ENCODE measurements around the gene EXOSC10.
"Not testable (repeated sequence)": the region's sequence is repeated elsewhere in the genome, so short reads cannot be mapped to it uniquely, and the experiment has no call there.

EXOSC10 gene

GRCh38 chr1:11045428-11046269 is 54.0 kb downstream of the EXOSC10 start:
- Mint-ChIP-seq H3K9me3 (no peaks in the 10 kb centered on the region), H3K27ac (no peak overlapping the region), H3K27me3 (no peaks in the 10 kb centered on the region), H3K4me3 (no peak overlapping the region), H3K36me3 (ENCODE audit: low read depth) (no peaks in the 10 kb centered on the region), H3K4me1 (ENCODE audit: low read depth) (no peaks in the 10 kb centered on the region)

- Mint-ChIP-seq H3K4me1 (ENCODE audit: low read depth) (no peaks in the 10 kb centered on the region), H3K4me3 (no peak overlapping the region), H3K27ac (no peak overlapping the region), H3K9me3 (no peaks in the 10 kb centered on the region), H3K36me3 (ENCODE audit: low read depth) (no peaks in the 10 kb centered on the region), H3K27me3 (no peaks in the 10 kb centered on the region)
These were observed 54.7 kb downstream of the EXOSC10 start for GRCh38 chr1:11044849-11045427.

DNA sequence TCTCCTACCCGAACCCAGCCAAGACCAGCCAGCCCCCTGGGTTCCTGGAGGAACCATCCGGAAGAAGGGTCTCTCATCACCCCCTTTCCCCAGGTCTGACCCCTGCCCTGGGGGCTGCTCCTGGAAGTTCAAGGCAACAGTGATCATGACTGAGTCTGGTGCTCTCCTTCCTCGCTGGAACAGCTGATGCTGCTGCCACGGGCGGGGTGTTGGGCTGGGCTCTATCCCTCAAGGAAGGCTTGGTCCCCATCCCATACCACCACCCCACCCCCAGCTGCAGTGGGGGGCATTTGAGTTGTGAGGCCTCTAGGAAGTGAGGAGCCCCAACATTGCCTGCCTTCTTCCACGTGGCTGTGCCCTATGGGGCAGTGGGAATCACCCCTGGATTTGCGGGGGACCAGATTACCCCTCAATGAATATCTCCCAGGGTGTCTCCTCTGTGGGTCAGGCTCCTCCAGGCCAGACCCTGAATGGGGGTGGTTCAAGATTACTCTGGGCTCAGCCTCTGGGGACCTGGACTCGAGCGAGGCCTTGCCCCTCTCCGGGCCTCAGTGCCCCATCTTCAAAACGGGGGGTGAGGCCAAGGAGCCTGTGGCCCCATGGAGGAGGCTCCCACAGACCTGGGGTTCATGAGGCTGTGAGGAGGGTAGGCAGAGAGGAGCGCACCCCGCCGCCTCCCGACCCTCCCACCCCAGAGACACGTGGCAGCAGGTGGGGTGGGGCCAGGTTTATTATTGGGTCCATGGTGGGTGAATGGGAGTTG is 55.4 kb downstream of the EXOSC10 start:
- Mint-ChIP-seq H3K9me3 (no peaks in the 10 kb centered on the region), H3K36me3 (ENCODE audit: low read depth) (no peaks in the 10 kb centered on the region), H3K4me1 (ENCODE audit: low read depth) (no peaks in the 10 kb centered on the region), H3K4me3 (no peak overlapping the region), H3K27me3 (no peaks in the 10 kb centered on the region), H3K27ac (no peak overlapping the region)

- Mint-ChIP-seq H3K4me1 (ENCODE audit: low read depth) (no peaks in the 10 kb centered on the region), H3K9me3 (no peaks in the 10 kb centered on the region), H3K36me3 (ENCODE audit: low read depth) (no peaks in the 10 kb centered on the region), H3K4me3 (no peak overlapping the region), H3K27ac (no peak overlapping the region), H3K27me3 (no peaks in the 10 kb centered on the region)
These were observed 56.4 kb downstream of the EXOSC10 start for GRCh38 chr1:11042995-11043874.

GRCh38 chr1:11042065-11042464 is 57.6 kb downstream of the EXOSC10 start:
- H3K4me3 Mint-ChIP-seq: no peak overlapping the region
- no peak overlapping the region for H3K27ac Mint-ChIP-seq

DNA sequence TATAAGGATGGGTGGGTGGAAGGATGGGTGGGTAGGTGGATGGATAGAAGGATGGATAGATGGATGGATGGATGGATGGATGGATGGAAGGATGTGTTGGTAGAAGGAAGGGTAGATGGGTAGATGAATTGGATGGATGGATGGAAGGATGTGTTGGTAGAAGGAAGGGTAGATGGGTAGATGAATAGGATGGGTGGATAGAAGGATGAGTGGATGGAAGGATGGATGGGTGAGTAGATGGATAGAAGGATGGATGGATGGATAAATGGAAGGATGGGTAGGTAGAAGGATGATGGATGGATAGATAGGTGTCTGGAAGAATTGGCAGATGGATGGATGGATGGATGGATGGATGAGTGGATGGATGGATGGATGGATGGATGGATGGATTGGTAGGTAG is 58.6 kb downstream of the EXOSC10 start:
- H3K4me1 Mint-ChIP-seq (ENCODE audit: low read depth): peaks cover 8% of the 10 kb centered on the region
- H3K9me3 Mint-ChIP-seq: no peaks in the 10 kb centered on the region
- H3K4me3 Mint-ChIP-seq: no peak overlapping the region
- no peak overlapping the region for H3K27ac Mint-ChIP-seq
- no peaks in the 10 kb centered on the region for H3K36me3 Mint-ChIP-seq (ENCODE audit: low read depth)
- no peaks in the 10 kb centered on the region for H3K27me3 Mint-ChIP-seq

More at GRCh38 chr1:11042065-11042464, 57.6 kb downstream of the EXOSC10 start:
- H3K27me3 Mint-ChIP-seq: no peaks in the 10 kb centered on the region
- peaks cover 8% of the 10 kb centered on the region for H3K4me1 Mint-ChIP-seq (ENCODE audit: low read depth)
- H3K9me3 Mint-ChIP-seq: no peaks in the 10 kb centered on the region
- no peaks in the 10 kb centered on the region for H3K36me3 Mint-ChIP-seq (ENCODE audit: low read depth)

- H3K36me3 Mint-ChIP-seq (ENCODE audit: low read depth); H3K4me1 Mint-ChIP-seq (ENCODE audit: low read depth); H3K27ac Mint-ChIP-seq; H3K4me3 Mint-ChIP-seq; H3K27me3 Mint-ChIP-seq; H3K9me3 Mint-ChIP-seq: not testable (repeated sequence)
These were observed 59.6 kb downstream of the EXOSC10 start for GRCh38 chr1:11040105-11040429.

GRCh38 chr1:11039351-11040104 is 60.1 kb downstream of the EXOSC10 start:
- Mint-ChIP-seq H3K4me1 (ENCODE audit: low read depth) (peaks cover 8% of the 10 kb centered on the region), H3K9me3 (no peaks in the 10 kb centered on the region), H3K4me3 (no peak overlapping the region), H3K27me3 (no peaks in the 10 kb centered on the region), H3K27ac (no peak overlapping the region), H3K36me3 (ENCODE audit: low read depth) (no peaks in the 10 kb centered on the region)

DNA sequence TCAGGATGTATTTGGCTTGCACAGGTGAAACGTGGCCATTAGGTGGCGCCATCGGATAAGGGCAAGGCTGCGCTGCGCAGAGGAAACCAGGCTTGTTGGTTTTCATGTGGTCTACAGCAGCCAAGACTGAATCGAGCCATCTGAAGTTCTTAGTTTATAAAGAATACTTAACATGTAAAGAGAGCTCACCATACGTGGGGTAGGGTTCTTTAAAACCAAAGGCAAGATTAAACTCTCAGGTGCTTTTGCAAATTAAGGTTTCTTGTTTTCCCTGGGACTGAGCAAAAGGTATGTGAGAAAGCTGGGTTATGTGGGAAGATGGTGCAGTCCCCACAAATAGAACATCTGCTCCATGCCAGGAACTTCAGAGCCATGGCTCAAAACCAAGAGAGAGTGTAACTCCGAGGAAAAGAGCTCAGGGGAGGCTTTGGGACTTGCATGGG is 61.9 kb downstream of the EXOSC10 start:
- Mint-ChIP-seq H3K4me1 (ENCODE audit: low read depth) (peaks cover 8% of the 10 kb centered on the region), H3K27me3 (no peaks in the 10 kb centered on the region), H3K27ac (no peak overlapping the region), H3K9me3 (no peaks in the 10 kb centered on the region), H3K4me3 (no peak overlapping the region), H3K36me3 (ENCODE audit: low read depth) (no peaks in the 10 kb centered on the region)

DNA sequence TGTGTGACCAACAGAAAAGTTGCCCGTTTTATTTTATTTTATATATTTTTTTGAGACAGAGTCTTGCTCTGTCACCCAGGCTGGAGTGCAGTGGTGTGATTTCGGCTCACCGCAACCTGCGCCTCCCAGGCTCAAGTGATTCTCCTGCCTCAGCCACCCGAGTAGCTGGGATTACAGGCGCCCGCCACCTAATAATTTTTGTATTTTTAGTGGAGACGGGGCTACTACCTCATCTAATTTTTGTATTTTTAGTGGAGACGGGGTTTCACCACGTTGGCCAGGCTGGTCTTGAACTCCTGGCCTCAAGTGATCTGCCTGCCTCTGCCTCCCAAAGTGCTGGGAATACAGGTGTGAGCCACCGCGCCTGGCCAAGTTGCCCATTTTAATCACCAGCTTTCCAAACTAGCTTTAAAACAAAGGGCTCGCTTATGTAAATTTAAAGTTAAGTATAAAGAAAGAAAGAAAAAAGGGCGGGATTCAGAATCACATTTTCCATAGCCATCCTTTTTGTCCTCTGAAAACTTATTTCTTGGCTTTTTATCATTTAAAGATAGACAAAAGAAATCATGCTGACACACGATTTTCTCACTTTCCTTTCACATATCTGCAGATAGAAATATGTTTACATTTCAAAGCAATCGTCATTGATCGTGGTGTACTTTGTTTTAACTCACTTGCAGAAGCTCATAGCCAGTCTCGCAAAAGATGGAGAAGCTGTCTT is 62.5 kb downstream of the EXOSC10 start:
- H3K4me3 Mint-ChIP-seq; H3K27me3 Mint-ChIP-seq; H3K27ac Mint-ChIP-seq; H3K4me1 Mint-ChIP-seq (ENCODE audit: low read depth); H3K36me3 Mint-ChIP-seq (ENCODE audit: low read depth); H3K9me3 Mint-ChIP-seq: not testable (repeated sequence)

DNA sequence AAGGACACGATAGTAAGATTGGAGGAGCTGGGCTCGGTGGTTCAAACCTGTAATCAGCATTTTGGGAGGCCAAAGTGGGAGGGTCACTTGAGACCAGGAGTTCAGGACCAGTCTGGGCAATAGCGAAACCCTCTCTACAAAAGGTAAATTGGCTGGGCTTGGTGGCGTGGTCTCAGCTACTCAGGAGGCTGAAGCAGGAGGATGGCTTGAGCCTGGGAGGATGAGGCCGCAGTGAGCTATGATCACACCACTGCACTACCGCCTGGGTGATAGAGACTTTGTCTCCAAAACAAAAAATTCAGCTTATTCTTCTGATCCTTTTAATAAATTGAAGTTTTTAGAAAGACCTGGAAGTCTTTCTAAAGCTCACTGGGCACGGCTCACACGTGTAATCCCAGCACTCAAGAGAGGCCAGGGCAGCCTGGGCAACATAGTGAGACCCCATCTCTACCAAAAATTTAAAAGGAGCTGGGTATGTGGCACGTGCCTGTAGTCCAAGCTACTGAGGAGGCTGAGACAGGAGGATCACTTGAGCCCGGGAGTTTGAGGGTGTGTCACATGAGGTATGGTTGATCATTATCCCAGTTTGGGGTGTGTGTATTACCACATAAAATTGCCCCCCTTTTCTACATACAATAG is 67.9 kb downstream of the EXOSC10 start:
- H3K4me3 Mint-ChIP-seq: no peak overlapping the region
- peaks cover 9% of the 10 kb centered on the region for H3K36me3 Mint-ChIP-seq (ENCODE audit: low read depth)
- no peaks in the 10 kb centered on the region for H3K27me3 Mint-ChIP-seq
- H3K4me1 Mint-ChIP-seq (ENCODE audit: low read depth): no peaks in the 10 kb centered on the region
- H3K9me3 Mint-ChIP-seq: no peaks in the 10 kb centered on the region
- H3K27ac Mint-ChIP-seq: no peak overlapping the region

GRCh38 chr1:11030865-11031264 is 68.8 kb downstream of the EXOSC10 start:
- Mint-ChIP-seq H3K27me3 (no peaks in the 10 kb centered on the region), H3K36me3 (ENCODE audit: low read depth) (peaks cover 17% of the 10 kb centered on the region), H3K4me1 (ENCODE audit: low read depth) (no peaks in the 10 kb centered on the region), H3K9me3 (no peaks in the 10 kb centered on the region), H3K4me3 (no peak overlapping the region), H3K27ac (no peak overlapping the region)

GRCh38 chr1:11028018-11028417 is 71.7 kb downstream of the EXOSC10 start:
- H3K4me1 Mint-ChIP-seq (ENCODE audit: low read depth): peaks cover 11% of the 10 kb centered on the region
- H3K27me3 Mint-ChIP-seq: no peaks in the 10 kb centered on the region
- no peak overlapping the region for H3K4me3 Mint-ChIP-seq
- peaks cover 43% of the 10 kb centered on the region for H3K36me3 Mint-ChIP-seq (ENCODE audit: low read depth)
- no peak overlapping the region for H3K27ac Mint-ChIP-seq
- H3K9me3 Mint-ChIP-seq: no peaks in the 10 kb centered on the region

Data from stimulated activated naive CD8-positive, alpha-beta T cell treated with anti-CD3 and anti-CD28 coated beads, Interleukin-15, Interleukin-2, amounts not matched to agents 100 ng/mL and 50 ng/mL, for 24 hours (primary cell).